WTC11 (cell line): ENCODE data around the gene PPP1R10. TPM values are rescaled to one million over a fixed set of nuclear protein-coding genes. Genes with fewer than 3 reads are reported as not detected.
A peak's percentile ranks its signal among the peaks of the same experiment; 100 is the strongest.

Experiments
- ATAC-seq: fragments of 200-7000 bp; cut with Tn5 transposase; 2 replicates; pipeline ENCODE4 v1.10.0; 2021; ENCODE audit warnings: mild to moderate bottlenecking, moderate library complexity
- CTCF ChIA-PET: fragments of 300-600 bp; sonication (Branson Sonifier 250); formaldehyde crosslinking; loops from one replicate; lab custom pipeline; 2021; ENCODE audit warnings: antibody characterized with exemption; lab: Charles Lee
- POLR2A ChIA-PET: fragments of 350-600 bp; sonication (Branson Sonifier 250); formaldehyde crosslinking; loops from one replicate; lab custom pipeline; 2021; ENCODE audit warnings: antibody characterized with exemption; lab: Charles Lee
- DNase-seq: peaks from one replicate; pipeline ENCODE4 v3.0.0; 2021; ENCODE audit warnings: low spot score
- H3K27ac Mint-ChIP-seq: 2 replicates; pipeline ENCODE4 v1.8.0; 2021; ENCODE audit warnings: mixed read lengths
- H3K27me3 Mint-ChIP-seq: 2 replicates; pipeline ENCODE4 v1.8.0; 2021; ENCODE audit warnings: low read depth, mild to moderate bottlenecking, moderate library complexity, mixed read lengths
- H3K36me3 Mint-ChIP-seq: 2 replicates; pipeline ENCODE4 v1.8.0; 2021; ENCODE audit warnings: mixed read lengths
- H3K4me1 Mint-ChIP-seq: 2 replicates; pipeline ENCODE4 v1.8.0; 2022; ENCODE audit warnings: mixed read lengths
- H3K4me3 Mint-ChIP-seq: 2 replicates; pipeline ENCODE4 v1.8.0; 2021; ENCODE audit warnings: mild to moderate bottlenecking, moderate library complexity, mixed read lengths
- H3K9me3 Mint-ChIP-seq: 2 replicates; pipeline ENCODE4 v1.8.0; 2021; ENCODE audit warnings: mixed read lengths
- ATF6 ChIP-seq: sonication (generic); formaldehyde crosslinking; IDR thresholded peaks from 2 replicates; pipeline ENCODE4 v1.8.1; 2023; ENCODE audit warnings: mild to moderate bottlenecking, missing genetic modification reagents
- CREM ChIP-seq: sonication (generic); formaldehyde crosslinking; IDR thresholded peaks from 2 replicates; pipeline ENCODE4 v1.8.1; 2022; ENCODE audit warnings: mild to moderate bottlenecking, missing genetic modification reagents, moderate library complexity
- E2F4 ChIP-seq: sonication (generic); formaldehyde crosslinking; IDR thresholded peaks from 2 replicates; pipeline ENCODE4 v1.8.1; 2022; ENCODE audit warnings: low read depth, mild to moderate bottlenecking, moderate library complexity, missing genetic modification reagents, borderline replicate concordance
- ERG ChIP-seq: fragments of 250-450 bp; sonication (Bioruptor Pico); IDR thresholded peaks from 2 replicates; pipeline ENCODE4 v1.8.0; 2021; ENCODE audit warnings: mild to moderate bottlenecking
- FOXJ3 ChIP-seq: sonication (generic); formaldehyde crosslinking; IDR thresholded peaks from 2 replicates; pipeline ENCODE4 v1.9.0; 2021; ENCODE audit warnings: missing genetic modification reagents, mild to moderate bottlenecking, borderline replicate concordance
- GABPB1 ChIP-seq: sonication (generic); formaldehyde crosslinking; IDR thresholded peaks from 2 replicates; pipeline ENCODE4 v1.8.1; 2023; ENCODE audit warnings: mild to moderate bottlenecking, missing genetic modification reagents
- IRF1 ChIP-seq: sonication (generic); formaldehyde crosslinking; IDR thresholded peaks from 2 replicates; pipeline ENCODE4 v1.8.0; 2023; ENCODE audit warnings: missing genetic modification reagents
- MAX ChIP-seq: sonication (generic); formaldehyde crosslinking; IDR thresholded peaks from 2 replicates; pipeline ENCODE4 v1.8.0; 2022; ENCODE audit warnings: mild to moderate bottlenecking, missing genetic modification reagents
- MLX ChIP-seq: sonication (generic); formaldehyde crosslinking; IDR thresholded peaks from 2 replicates; pipeline ENCODE4 v1.8.1; 2023; ENCODE audit warnings: mild to moderate bottlenecking, missing genetic modification reagents, moderate library complexity
- OVOL2 ChIP-seq: fragments of 250-450 bp; sonication (Bioruptor Pico); IDR thresholded peaks from 2 replicates; pipeline ENCODE4 v1.9.0; 2021; ENCODE audit warnings: mild to moderate bottlenecking, borderline replicate concordance
- PRRX2 ChIP-seq: fragments of 250-450 bp; sonication (Bioruptor Pico); IDR thresholded peaks from 2 replicates; pipeline ENCODE4 v1.8.0; 2021; ENCODE audit warnings: mild to moderate bottlenecking
- RELA ChIP-seq: sonication (generic); formaldehyde crosslinking; IDR thresholded peaks from 2 replicates; pipeline ENCODE4 v1.8.1; 2022; ENCODE audit warnings: missing genetic modification reagents, mild to moderate bottlenecking, borderline replicate concordance
- RORB ChIP-seq: fragments of 250-450 bp; sonication (Bioruptor Pico); IDR thresholded peaks from 2 replicates; pipeline ENCODE4 v1.9.0; 2021; ENCODE audit warnings: mild to moderate bottlenecking
- SOX15 ChIP-seq: fragments of 250-450 bp; sonication (Bioruptor Pico); IDR thresholded peaks from 2 replicates; pipeline ENCODE4 v1.9.0; 2021; ENCODE audit warnings: mild to moderate bottlenecking
- STAT6 ChIP-seq: sonication (generic); formaldehyde crosslinking; conservative IDR thresholded peaks from 2 replicates; pipeline ENCODE4 v1.8.1; 2023; ENCODE audit warnings: mild to moderate bottlenecking, low read depth, missing genetic modification reagents, moderate library complexity
- USF1 ChIP-seq: sonication (generic); formaldehyde crosslinking; IDR thresholded peaks from 2 replicates; pipeline ENCODE4 v1.8.0; 2022; ENCODE audit warnings: mild to moderate bottlenecking, missing genetic modification reagents
- USF2 ChIP-seq: sonication (generic); formaldehyde crosslinking; IDR thresholded peaks from 2 replicates; pipeline ENCODE4 v1.8.1; 2023; ENCODE audit warnings: mild to moderate bottlenecking, missing genetic modification reagents, moderate library complexity
- ZNF396 ChIP-seq: fragments of 250-450 bp; sonication (Bioruptor Pico); IDR thresholded peaks from 2 replicates; pipeline ENCODE4 v1.8.0; 2021; ENCODE audit warnings: mild to moderate bottlenecking, moderate library complexity, borderline replicate concordance
- ZNF425 ChIP-seq: fragments of 250-450 bp; sonication (Bioruptor Pico); conservative IDR thresholded peaks from 2 replicates; pipeline ENCODE4 v1.9.0; 2021; ENCODE audit warnings: mild to moderate bottlenecking
- total RNA-seq: library from RNA; stranded (reverse); gene quantifications from 3 replicates; pipeline ENCODE4 v1.2.3, GENCODE V29; 2021

Gene PPP1R10
- total RNA-seq, 1 experiment from 2014 or later = 83.1 TPM

- TF ChIP-seq USF2 (CRISPR knock-in tag) (no peak), FOXJ3 (CRISPR knock-in tag) (no peak), IRF1 (no peak), ATF6 (CRISPR knock-in tag) (no peak), MLX (no peak), RORB (CRISPR knock-in tag) (peak; percentile 95), PRRX2 (CRISPR knock-in tag) (peak; percentile 92), E2F4 (CRISPR knock-in tag) (no peak), RELA (no peak), USF1 (CRISPR knock-in tag) (no peak), ZNF396 (CRISPR knock-in tag) (no peak), STAT6 (CRISPR knock-in tag) (no peak)
Measured at GRCh38 chr6:30615219-30615957, 1.7 kb downstream of the PPP1R10 start (continued).

- peak; percentile 63 for ATAC-seq
- H3K9me3 Mint-ChIP-seq = no peaks in the 10 kb centered on the region
- no peaks in the 10 kb centered on the region; the same call in 1 of the 2 replicates for H3K27me3 Mint-ChIP-seq
- TF ChIP-seq CREM (CRISPR knock-in tag) (0 out of 2 replicates have a peak, but pooled peaks have one; percentile 12), ZNF425 (CRISPR knock-in tag) (peak; percentile 40; the same call in 1 of the 2 replicates), GABPB1 (peak; percentile 94), MAX (0 out of 2 replicates have a peak, but pooled peaks have one; percentile 33), ERG (CRISPR knock-in tag) (peak; percentile 17; the same call in 1 of the 2 replicates), SOX15 (CRISPR knock-in tag) (no peak), OVOL2 (CRISPR knock-in tag) (no peak)
- POLR2A ChIA-PET = interaction anchor here (0.6 to 3.2 kb wide), 19 partner anchors 9 to 785 kb away, joined by 3 to 33 read pairs (median 5); partner anchors contain the start of genes ATAT1, DHX16, FLOT1 and MDC1
- peaks cover 42% of the 10 kb centered on the region for H3K4me1 Mint-ChIP-seq
- H3K4me3 Mint-ChIP-seq = peak overlapping the region; percentile 96
- H3K36me3 Mint-ChIP-seq = peaks cover 55% of the 10 kb centered on the region
- peak; percentile 76 for DNase-seq
- peak overlapping the region; percentile 100 for H3K27ac Mint-ChIP-seq
- CTCF ChIA-PET = interaction anchor here (0.6 to 4.1 kb wide), 9 partner anchors 11 to 531 kb away, joined by 3 to 15 read pairs (median 4); no protein-coding TSS in a partner anchor
Measured at GRCh38 chr6:30614843-30615218, 2.2 kb downstream of the PPP1R10 start.
